NCI-H1436 (cell line): ENCODE measurements around the gene WWTR1.
A peak's percentile ranks its signal among the peaks of the same experiment; 100 is the strongest.

Experiments
- DNase-seq: peaks from one replicate; lab custom pipeline; 2025; lab: John Stamatoyannopoulos, UW

Gene WWTR1

GRCh38 chr3:149592758-149593240, 65.0 kb downstream of the WWTR1 start:
- DNase-seq: no peak

DNA sequence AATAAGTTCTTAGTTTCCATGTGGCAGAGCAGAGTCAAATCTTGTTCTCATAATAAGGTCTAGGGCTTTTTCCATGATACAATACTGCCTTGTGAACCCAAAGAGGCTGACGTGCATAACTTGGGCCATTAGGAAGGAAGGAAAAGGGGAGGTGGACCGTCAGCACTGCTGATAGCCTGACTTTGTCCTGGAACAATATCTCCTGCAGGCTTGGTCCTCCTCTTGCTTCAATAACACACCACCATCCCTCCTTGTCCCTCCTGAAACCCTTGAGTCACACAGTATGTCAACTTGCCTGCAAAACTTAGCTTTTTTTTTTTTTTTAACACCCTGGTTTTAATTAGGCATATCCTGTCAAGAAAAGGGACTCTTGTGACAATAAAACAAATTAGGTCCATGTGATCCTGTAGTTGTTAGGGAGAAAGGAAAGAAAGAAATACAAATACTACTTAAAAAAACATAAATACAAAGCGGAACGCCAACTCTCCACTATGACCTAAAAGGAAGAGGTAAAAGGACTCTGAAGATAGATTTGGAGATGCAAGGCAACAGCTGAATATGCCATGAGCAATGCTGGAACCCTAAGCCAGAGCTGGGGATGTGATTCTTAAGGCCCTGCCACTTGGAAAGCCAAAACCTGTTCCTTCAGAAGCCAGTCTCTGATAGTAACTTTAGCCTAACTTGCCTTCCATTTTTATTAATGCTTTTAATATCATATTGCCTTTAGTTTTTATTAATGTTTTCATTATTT, 67.0 kb downstream of the WWTR1 start:
- no peak for DNase-seq

GRCh38 chr3:149589332-149589731, 68.5 kb downstream of the WWTR1 start:
- no peak for DNase-seq

DNA sequence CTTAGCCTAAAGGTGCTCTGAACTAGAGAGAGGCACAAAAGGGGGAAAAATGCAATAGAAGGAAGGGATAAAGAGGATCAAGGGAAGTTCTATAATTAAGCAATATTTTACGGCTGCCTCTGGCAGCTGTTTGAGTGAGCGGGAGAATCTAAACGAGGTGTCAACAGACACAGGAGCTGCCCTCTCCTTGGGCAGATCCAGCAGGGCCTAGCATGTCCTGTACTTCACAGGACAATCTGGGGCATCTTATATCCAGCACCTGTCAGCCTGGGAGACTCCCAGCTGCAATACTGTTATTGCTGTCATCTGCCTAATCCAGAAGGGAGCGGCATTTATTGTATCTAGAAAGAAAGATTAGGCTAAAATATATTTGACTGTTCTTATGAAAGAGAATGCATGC, 68.9 kb downstream of the WWTR1 start:
- no peak for DNase-seq

- DNase-seq: no peak
These were observed 70.4 kb downstream of the WWTR1 start for GRCh38 chr3:149587383-149587782.

- DNase-seq: no peak
These were observed 71.0 kb downstream of the WWTR1 start for GRCh38 chr3:149586871-149587270.

GRCh38 chr3:149585401-149585726, 72.5 kb downstream of the WWTR1 start:
- no peak for DNase-seq

DNA sequence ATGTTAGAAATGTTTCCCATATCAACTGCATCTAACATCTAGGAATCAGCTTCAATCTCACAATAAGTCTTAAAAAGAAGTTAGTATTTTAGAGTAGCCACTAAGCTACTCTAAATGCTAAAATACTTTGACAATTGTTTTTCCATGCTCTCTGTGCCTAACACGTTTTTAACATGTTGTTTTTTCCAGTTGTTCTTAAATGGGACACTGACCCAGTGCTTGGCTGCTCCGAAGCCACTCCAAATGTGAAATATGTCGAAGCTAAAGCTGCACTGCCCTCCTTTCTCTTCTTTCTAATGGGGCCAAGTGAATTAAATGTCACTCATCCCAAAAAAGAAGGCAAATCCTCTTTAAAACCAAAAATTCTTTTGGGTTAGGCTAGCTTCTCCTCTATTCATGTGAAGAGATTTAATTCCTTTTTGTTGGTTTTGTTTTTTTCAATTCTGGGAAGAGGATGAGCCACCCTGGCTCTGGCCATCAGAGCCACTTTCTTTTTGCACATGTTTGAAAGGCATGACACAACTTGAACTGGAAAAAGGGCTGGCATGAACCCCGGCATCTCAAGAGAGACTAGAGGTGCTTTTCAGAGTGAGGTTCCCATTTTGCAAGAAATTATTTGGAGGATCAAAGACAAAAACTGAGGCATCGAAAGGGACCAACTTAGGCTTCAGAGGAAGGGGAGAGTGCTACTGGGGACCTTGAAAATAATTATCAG, 73.7 kb downstream of the WWTR1 start:
- no peak for DNase-seq

- no peak for DNase-seq
These were observed 75.4 kb downstream of the WWTR1 start for GRCh38 chr3:149582395-149582794.

GRCh38 chr3:149581681-149582370, 76.0 kb downstream of the WWTR1 start:
- DNase-seq: no peak

DNA sequence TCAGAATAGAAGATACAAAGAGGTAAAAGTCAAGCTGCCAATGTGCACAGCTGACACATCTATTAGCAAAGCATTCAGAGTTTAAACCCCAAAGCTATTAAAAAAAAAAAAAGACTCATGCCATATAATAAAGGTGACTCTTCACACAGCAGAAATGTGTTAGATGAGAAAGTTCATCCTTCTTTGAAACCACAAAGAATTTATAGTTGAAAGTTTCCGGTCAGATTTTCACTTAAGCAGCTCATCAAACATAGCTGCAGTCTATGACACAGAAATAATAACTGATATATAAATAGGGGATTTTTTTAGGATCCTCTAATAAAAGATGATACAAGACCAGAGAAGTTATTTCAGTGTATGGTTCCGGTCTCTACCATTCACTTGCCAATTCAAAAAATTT, 76.6 kb downstream of the WWTR1 start:
- DNase-seq: no peak

- no peak for DNase-seq
These were observed 77.8 kb downstream of the WWTR1 start for GRCh38 chr3:149579838-149580542.

DNA sequence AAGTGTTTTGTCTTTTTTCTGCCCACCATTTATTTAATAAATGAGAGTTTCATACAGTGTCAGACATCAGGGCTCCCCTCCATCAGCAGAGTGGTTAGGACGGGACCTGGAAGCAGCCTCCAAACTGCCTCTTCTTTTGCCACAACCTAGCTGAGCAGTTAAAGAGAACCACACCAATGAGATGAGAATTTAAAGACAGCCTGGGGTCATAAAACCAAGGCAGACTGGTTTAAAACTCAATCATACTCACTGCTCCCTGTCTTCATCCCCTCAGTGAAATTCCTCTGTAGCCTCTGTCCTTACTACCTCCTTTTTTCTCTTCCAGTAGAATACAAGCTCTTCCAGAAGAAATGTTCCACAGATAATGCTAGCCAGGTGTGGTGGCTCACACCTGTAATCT, 78.7 kb downstream of the WWTR1 start:
- DNase-seq: no peak

GRCh38 chr3:149577801-149578200, 80.0 kb downstream of the WWTR1 start:
- DNase-seq: no peak

DNA sequence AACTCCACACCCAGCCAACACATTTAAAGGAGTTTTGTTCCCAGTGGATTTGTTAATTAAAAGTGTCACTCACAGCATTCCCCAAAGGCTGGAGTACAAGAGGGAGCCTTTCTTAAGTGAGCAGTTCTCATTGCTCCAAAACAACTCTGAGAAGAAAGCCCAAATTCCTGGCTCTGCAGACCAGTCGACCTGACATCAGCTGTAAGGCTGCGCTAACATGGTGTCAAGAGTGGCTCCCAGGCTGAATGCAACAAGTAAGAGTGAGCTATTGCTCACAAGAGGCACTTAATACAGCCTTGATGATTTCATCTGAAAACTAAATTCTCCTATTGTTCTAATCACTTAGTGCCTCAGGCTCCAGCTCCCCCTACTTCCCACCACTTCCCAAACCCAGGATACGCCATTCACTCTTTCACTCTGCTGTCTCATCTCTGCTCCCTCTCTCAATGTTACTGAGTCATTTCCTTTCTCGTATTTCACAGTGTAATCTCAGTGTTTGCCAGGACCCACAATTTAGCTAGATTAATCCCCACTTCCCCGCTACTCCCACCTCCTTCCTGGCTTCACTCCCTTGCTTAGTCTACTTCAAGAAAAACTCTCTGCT, 81.8 kb downstream of the WWTR1 start:
- DNase-seq: peak; percentile 47

DNA sequence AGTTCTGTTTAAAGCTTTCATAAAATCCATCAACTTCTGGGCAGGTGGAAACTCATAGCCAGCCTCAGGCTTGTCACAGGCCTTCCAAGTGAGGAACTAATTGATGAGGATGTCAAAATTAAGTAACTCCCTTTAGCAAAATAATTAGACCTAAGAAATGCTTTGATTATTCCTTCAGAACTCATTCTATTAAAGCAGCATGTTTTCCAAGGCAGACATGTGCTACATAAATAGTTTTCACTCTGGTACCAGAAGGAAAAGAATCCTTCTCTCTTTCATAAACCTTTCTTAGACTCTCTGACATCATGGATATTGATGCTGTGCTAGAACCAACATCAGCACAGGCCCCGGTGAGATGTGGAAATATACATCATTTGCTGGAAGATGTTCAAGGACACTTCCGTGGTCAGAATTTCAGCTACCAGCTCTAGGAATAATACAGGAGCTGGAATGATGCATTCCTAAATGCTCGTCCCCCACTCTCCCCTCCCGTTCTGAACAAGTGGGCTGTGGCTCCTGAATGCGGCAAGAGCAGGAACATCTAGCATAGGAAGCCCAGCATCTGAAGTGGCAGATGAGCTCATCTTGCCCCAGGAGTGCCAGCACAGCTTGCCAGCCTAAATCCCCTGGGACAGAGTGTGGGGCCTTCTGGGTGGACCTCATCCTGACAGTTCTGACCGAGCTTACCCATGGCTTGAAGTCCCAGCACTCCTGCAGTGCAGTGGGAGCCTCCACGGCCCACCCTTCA, 82.4 kb downstream of the WWTR1 start:
- DNase-seq: peak; percentile 41

- DNase-seq: no peak
These were observed 84.9 kb downstream of the WWTR1 start for GRCh38 chr3:149572796-149573414.

GRCh38 chr3:149571381-149571780, 86.4 kb downstream of the WWTR1 start:
- no peak for DNase-seq

DNA sequence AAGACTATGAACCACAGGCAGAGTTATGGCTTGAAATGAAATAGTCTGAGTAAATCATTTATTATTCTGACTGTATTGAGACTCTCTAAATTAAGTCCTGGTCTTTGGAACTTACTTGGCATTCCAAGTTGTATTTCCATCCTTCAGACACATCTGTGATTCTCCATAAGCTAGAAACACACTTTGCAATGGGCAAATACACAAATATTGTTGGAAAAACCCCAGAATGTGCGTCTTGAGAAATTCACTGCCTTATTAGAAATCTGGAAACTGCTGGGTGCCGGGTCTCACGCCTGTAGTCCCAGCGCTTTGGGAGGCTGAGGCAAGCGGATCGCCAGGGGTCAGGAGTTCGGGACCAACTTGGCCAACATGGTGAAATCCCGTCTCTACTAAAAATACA, 87.8 kb downstream of the WWTR1 start:
- no peak for DNase-seq

- DNase-seq: no peak
These were observed 90.4 kb downstream of the WWTR1 start for GRCh38 chr3:149567381-149567780.
